ENCODE data around the gene ELMO1.

Gene ELMO1

GRCh38 chr7:37068902-37069301, 379.8 kb downstream of the ELMO1 start:
- ChIA-PET POLR2A (no interaction called here), CTCF (no interaction called here)
- TF ChIP-seq ARNT (IDR thresholded peaks at IDR 0.05) (no peak), SP1 (IDR thresholded peaks at IDR 0.05) (no peak), PKNOX1 (IDR thresholded peaks at IDR 0.05) (no peak), TARDBP (IDR thresholded peaks at IDR 0.05) (no peak), BHLHE40 (IDR thresholded peaks at IDR 0.05; ENCODE audit: borderline replicate concordance) (no peak), LEF1 (IDR thresholded peaks at IDR 0.05; ENCODE audit: borderline replicate concordance) (no peak), ZNF384 (IDR thresholded peaks at IDR 0.05) (no peak), FOXA1 (IDR thresholded peaks at IDR 0.05) (no peak), CTBP1 (IDR thresholded peaks at IDR 0.05; ENCODE audit: borderline replicate concordance) (no peak), SUZ12 (IDR thresholded peaks at IDR 0.05) (no peak), FOXK2 (IDR thresholded peaks at IDR 0.05) (no peak), ELF4 (IDR thresholded peaks at IDR 0.05) (no peak), NFRKB (IDR thresholded peaks at IDR 0.05) (no peak), HDGF (IDR thresholded peaks at IDR 0.05; ENCODE audit: borderline replicate concordance) (no peak), L3MBTL2 (conservative IDR thresholded peaks at IDR 0.05) (no peak), FOXM1 (IDR thresholded peaks at IDR 0.05; ENCODE audit: borderline replicate concordance) (no peak)
- DNase-seq (ENCODE audit: extremely low spot score), result no peak

GRCh38 chr7:37068038-37068437, 380.6 kb downstream of the ELMO1 start:
- ChIA-PET CTCF (no interaction called here), POLR2A (no interaction called here)
- TF ChIP-seq FOXK2 (IDR thresholded peaks at IDR 0.05), result no peak
- peak; percentile 63 for TF ChIP-seq L3MBTL2 (conservative IDR thresholded peaks at IDR 0.05)
- DNase-seq (ENCODE audit: extremely low spot score), result peak; percentile 58

- POLR2A ChIA-PET, result no interaction called here
- no peak for TF ChIP-seq FOXA1 (IDR thresholded peaks at IDR 0.05)
- TF ChIP-seq CTBP1 (IDR thresholded peaks at IDR 0.05; ENCODE audit: borderline replicate concordance), result no peak
- CTCF ChIA-PET, result no interaction called here
- no peak for DNase-seq (ENCODE audit: extremely low spot score)
Observed at GRCh38 chr7:37065779-37066271, 382.8 kb downstream of the ELMO1 start.

- CTCF ChIA-PET, result no interaction called here
Observed at GRCh38 chr7:37062560-37062859, 386.2 kb downstream of the ELMO1 start.

GRCh38 chr7:37061849-37062559, 386.7 kb downstream of the ELMO1 start:
- CTCF ChIA-PET, result no interaction called here
- TF ChIP-seq FOXA1 (IDR thresholded peaks at IDR 0.05), result no peak
- TF ChIP-seq FOXK2 (IDR thresholded peaks at IDR 0.05), result no peak
- TF ChIP-seq SP1 (IDR thresholded peaks at IDR 0.05), result no peak
- no peak for TF ChIP-seq CTBP1 (IDR thresholded peaks at IDR 0.05; ENCODE audit: borderline replicate concordance)
- no peak for TF ChIP-seq TARDBP (IDR thresholded peaks at IDR 0.05)
- TF ChIP-seq NFRKB (IDR thresholded peaks at IDR 0.05), result no peak
- TF ChIP-seq ARNT (IDR thresholded peaks at IDR 0.05), result no peak
- TF ChIP-seq PKNOX1 (IDR thresholded peaks at IDR 0.05), result no peak
- TF ChIP-seq FOXM1 (IDR thresholded peaks at IDR 0.05; ENCODE audit: borderline replicate concordance), result no peak
- TF ChIP-seq ELF4 (IDR thresholded peaks at IDR 0.05), result no peak
- no peak for TF ChIP-seq SUZ12 (IDR thresholded peaks at IDR 0.05)
- no peak for TF ChIP-seq ZNF384 (IDR thresholded peaks at IDR 0.05)
- POLR2A ChIA-PET, result no interaction called here
- no peak for DNase-seq (ENCODE audit: extremely low spot score)

More at GRCh38 chr7:37062560-37062859, 386.2 kb downstream of the ELMO1 start:
- DNase-seq (ENCODE audit: extremely low spot score), result no peak
- no peak for TF ChIP-seq HDGF (IDR thresholded peaks at IDR 0.05; ENCODE audit: borderline replicate concordance)
- TF ChIP-seq FOXK2 (IDR thresholded peaks at IDR 0.05), result no peak
- TF ChIP-seq SP1 (IDR thresholded peaks at IDR 0.05), result no peak
- POLR2A ChIA-PET, result no interaction called here

GRCh38 chr7:37056234-37056912, 392.3 kb downstream of the ELMO1 start:
- TF ChIP-seq FOXA1 (IDR thresholded peaks at IDR 0.05) (no peak), TARDBP (IDR thresholded peaks at IDR 0.05) (no peak), ELF4 (IDR thresholded peaks at IDR 0.05) (no peak), ZNF384 (IDR thresholded peaks at IDR 0.05) (no peak), LEF1 (IDR thresholded peaks at IDR 0.05; ENCODE audit: borderline replicate concordance) (no peak), SUZ12 (IDR thresholded peaks at IDR 0.05) (no peak), L3MBTL2 (conservative IDR thresholded peaks at IDR 0.05) (no peak), PKNOX1 (IDR thresholded peaks at IDR 0.05) (no peak), ARNT (IDR thresholded peaks at IDR 0.05) (no peak), NFRKB (IDR thresholded peaks at IDR 0.05) (no peak), SP1 (IDR thresholded peaks at IDR 0.05) (no peak), BHLHE40 (IDR thresholded peaks at IDR 0.05; ENCODE audit: borderline replicate concordance) (no peak), HDGF (IDR thresholded peaks at IDR 0.05; ENCODE audit: borderline replicate concordance) (no peak), CTBP1 (IDR thresholded peaks at IDR 0.05; ENCODE audit: borderline replicate concordance) (no peak), FOXM1 (IDR thresholded peaks at IDR 0.05; ENCODE audit: borderline replicate concordance) (no peak), FOXK2 (IDR thresholded peaks at IDR 0.05) (no peak)
- POLR2A ChIA-PET, result no interaction called here
- DNase-seq (ENCODE audit: extremely low spot score), result no peak
- CTCF ChIA-PET, result no interaction called here
